GM23248 (cell line): ENCODE data around the gene ACOT11. TPM values are rescaled to one million over a fixed set of nuclear protein-coding genes. Genes with fewer than 3 reads are reported as not detected.

Experiments
- DNase-seq: peaks from one replicate; pipeline ENCODE4 v3.0.0-alpha.2; 2015
- H2AFZ ChIP-seq: fragments of 200-600 bp; sonication (generic); 2 replicates; pipeline ENCODE4 v1.6.1; 2016; ENCODE audit warnings: antibody characterized with exemption
- H3F3A ChIP-seq: fragments of 200-600 bp; sonication (generic); 2 replicates; pipeline ENCODE4 v1.6.1; 2016; ENCODE audit warnings: mild to moderate bottlenecking, antibody characterized with exemption, mixed run types; ENCODE audit not compliant: insufficient read depth
- H3K27ac ChIP-seq: fragments of 200-600 bp; sonication (generic); 2 replicates; pipeline ENCODE4 v1.5.1; 2016; ENCODE audit warnings: mild to moderate bottlenecking
- H3K27me3 ChIP-seq: fragments of 200-600 bp; sonication (generic); replicated peaks from 2 replicates; pipeline ENCODE4 v1.6.1; 2016; ENCODE audit warnings: mild to moderate bottlenecking; ENCODE audit not compliant: insufficient read depth
- H3K36me3 ChIP-seq: fragments of 200-600 bp; sonication (generic); 2 replicates; pipeline ENCODE4 v1.6.1; 2016; ENCODE audit warnings: low read depth, mild to moderate bottlenecking
- H3K4me1 ChIP-seq: fragments of 200-600 bp; sonication (generic); 2 replicates; pipeline ENCODE4 v1.6.1; 2016; ENCODE audit warnings: mild to moderate bottlenecking; ENCODE audit not compliant: insufficient read depth
- H3K4me2 ChIP-seq: fragments of 200-600 bp; sonication (generic); one replicate; pipeline ENCODE4 v1.6.1; 2016; ENCODE audit warnings: mild to moderate bottlenecking; ENCODE audit not compliant: unreplicated experiment
- H3K4me3 ChIP-seq: fragments of 200-600 bp; sonication (generic); 2 replicates; pipeline ENCODE4 v1.5.1; 2016; ENCODE audit warnings: mild to moderate bottlenecking
- H3K79me2 ChIP-seq: fragments of 200-600 bp; sonication (generic); 2 replicates; pipeline ENCODE4 v1.6.1; 2016; ENCODE audit warnings: mild to moderate bottlenecking; ENCODE audit not compliant: insufficient read depth
- H3K9ac ChIP-seq: fragments of 200-600 bp; sonication (generic); 2 replicates; pipeline ENCODE4 v1.6.1; 2016; ENCODE audit warnings: mild to moderate bottlenecking
- H3K9me2 ChIP-seq: fragments of 200-600 bp; sonication (generic); 2 replicates; pipeline ENCODE4 v1.6.1; 2016; ENCODE audit warnings: mixed run types, mild to moderate bottlenecking, moderate library complexity; ENCODE audit not compliant: insufficient read depth
- H3K9me3 ChIP-seq: fragments of 200-600 bp; sonication (generic); one replicate; pipeline ENCODE4 v1.6.1; 2017; ENCODE audit warnings: low read depth
- H4K20me1 ChIP-seq: fragments of 200-600 bp; sonication (generic); 2 replicates; pipeline ENCODE4 v1.6.0; 2016; ENCODE audit not compliant: insufficient read depth
- EZH2 ChIP-seq: fragments of 200-600 bp; sonication (generic); IDR thresholded peaks from 2 replicates; pipeline ENCODE4 v1.6.1; 2018; ENCODE audit warnings: antibody characterized with exemption, mild to moderate bottlenecking; ENCODE audit not compliant: insufficient read depth, poor library complexity, severe bottlenecking
- EZH2phosphoT487 ChIP-seq: fragments of 200-600 bp; sonication (generic); IDR thresholded peaks from 2 replicates; pipeline ENCODE4 v1.6.1; 2018; ENCODE audit warnings: antibody characterized with exemption, moderate library complexity, mild to moderate bottlenecking, low read depth; ENCODE audit not compliant: insufficient read depth
- WGBS, 2 experiments: methylation state at CpG; one replicate each; pipeline ENCODE4 v1.1.6; 2015 to 2017; ENCODE audit warnings: low lambda C conversion rate in 2 of 2, low coverage in 1 of 2; ENCODE audit errors: missing lambda C conversion rate in 2 of 2; 5-methylcytosine and 5-hydroxymethylcytosine counted together
- in situ Hi-C: fragments of 300-500 bp; cut with MboI; formaldehyde crosslinking; loops from 2 replicates; pipeline ENCODE4 v1.15.0; 2020
- polyA plus RNA-seq: library from polyadenylated mRNA; unstranded; fragments of >200 nt; fragmentation: Nextera tagmentation; extraction: Ambion mirVana; gene quantifications from 2 replicates; pipeline ENCODE4 v1.2.1, GENCODE V29; 2016
- total RNA-seq: library from RNA; depleted of rRNA; stranded (reverse); fragments of >200 nt; shearing (Covaris generic); gene quantifications from 2 replicates; pipeline ENCODE4 v1.2.3, GENCODE V29; 2014

The ACOT11 gene
- total and polyA plus RNA-seq, 2 experiments from 2014 or later, result 3.4 to 3.6 TPM

DNA sequence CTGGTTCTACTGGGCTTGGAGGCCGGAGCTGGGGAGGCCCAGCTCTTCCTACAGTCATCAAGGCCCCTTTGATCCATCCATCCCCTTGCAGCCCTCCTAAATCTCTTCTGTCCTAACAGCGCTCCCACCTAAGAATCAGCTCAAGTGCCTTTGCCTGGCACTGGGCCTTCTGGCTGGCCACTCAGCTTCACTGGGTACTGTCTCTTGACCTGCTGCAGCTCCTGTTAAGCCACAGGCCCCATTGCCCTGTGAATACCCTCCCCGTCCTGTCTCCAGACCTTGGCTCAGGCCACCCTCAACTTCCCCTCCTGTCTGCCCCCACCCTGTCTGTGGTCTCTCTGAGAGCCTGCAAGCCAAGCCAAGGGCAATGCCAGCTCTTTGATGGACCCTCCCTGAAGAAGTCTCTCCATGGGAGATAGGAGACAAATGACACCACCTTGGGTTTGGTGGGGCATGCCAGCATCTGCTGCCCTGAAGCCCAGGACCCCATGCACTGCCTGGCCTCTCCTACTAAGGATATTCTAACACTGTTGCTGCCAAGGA, 48.0 kb downstream of the ACOT11 start:
- in situ Hi-C loops, result no loop called here
- 93 to 95% methylated on average over 3 of the region's 3 CpGs for WGBS, 2 experiments
- H3K27ac ChIP-seq, result no peak overlapping the region

GRCh38 chr1:54596756-54597155, 48.7 kb downstream of the ACOT11 start:
- no peak overlapping the region for H2AFZ ChIP-seq
- H3K9me2 ChIP-seq, result no peaks in the 10 kb centered on the region
- TF ChIP-seq EZH2, result no peak
- TF ChIP-seq EZH2phosphoT487, result no peak
- WGBS, 2 experiments, result 94 to 100% methylated on average over 3 of the region's 3 CpGs
- no peaks in the 10 kb centered on the region for H4K20me1 ChIP-seq
- H3K9ac ChIP-seq, result no peak overlapping the region
- H3K4me3 ChIP-seq, result no peak overlapping the region
- H3K4me1 ChIP-seq, result no peaks in the 10 kb centered on the region
- no peaks in the 10 kb centered on the region for H3K79me2 ChIP-seq
- no peak overlapping the region for H3K4me2 ChIP-seq
- H3K27me3 ChIP-seq, result no peaks in the 10 kb centered on the region
- no peaks in the 10 kb centered on the region for H3F3A ChIP-seq
- DNase-seq, result no peak
- H3K9me3 ChIP-seq, result no peaks in the 10 kb centered on the region
- H3K36me3 ChIP-seq, result no peaks in the 10 kb centered on the region
- in situ Hi-C loops, result no loop called here
- H3K27ac ChIP-seq, result no peak overlapping the region

More for the DNA sequence above, 48.0 kb downstream of the ACOT11 start:
- no peak for DNase-seq
- Histone ChIP-seq H4K20me1 (no peaks in the 10 kb centered on the region), H2AFZ (no peak overlapping the region), H3K9me2 (no peaks in the 10 kb centered on the region), H3K4me1 (no peaks in the 10 kb centered on the region), H3K27me3 (no peaks in the 10 kb centered on the region), H3K9ac (no peak overlapping the region), H3F3A (no peaks in the 10 kb centered on the region), H3K36me3 (no peaks in the 10 kb centered on the region), H3K79me2 (no peaks in the 10 kb centered on the region), H3K4me2 (no peak overlapping the region), H3K9me3 (no peaks in the 10 kb centered on the region), H3K4me3 (no peak overlapping the region)
- TF ChIP-seq EZH2phosphoT487 (no peak), EZH2 (no peak)

DNA sequence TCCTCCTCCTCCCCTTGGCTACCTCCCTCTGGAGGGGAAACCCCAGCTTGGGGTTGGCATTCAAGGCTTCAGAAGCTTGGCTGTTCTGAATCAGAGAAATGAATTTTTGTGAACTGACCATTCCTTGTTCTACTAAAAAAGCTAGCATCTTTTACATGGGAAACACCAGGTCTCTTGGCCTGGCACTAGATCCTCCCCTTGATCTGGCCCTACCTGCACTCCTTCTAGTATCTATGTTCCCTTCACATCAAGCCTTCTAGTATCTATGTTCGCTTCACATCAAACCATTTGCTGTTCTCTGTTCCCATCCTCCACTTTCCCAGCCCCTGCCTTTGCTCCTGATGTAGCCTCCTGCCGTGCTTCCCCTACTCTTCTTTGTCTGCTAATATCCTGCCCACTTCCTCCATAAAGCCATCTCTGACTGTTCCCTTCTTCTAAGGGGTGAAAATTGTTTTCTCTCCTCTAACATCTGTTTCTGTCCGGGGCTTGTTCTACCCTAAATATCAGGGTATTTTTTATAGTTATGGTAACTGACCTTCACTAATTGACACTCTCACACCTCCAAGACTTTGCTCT, 49.5 kb downstream of the ACOT11 start:
- H2AFZ ChIP-seq, result no peak overlapping the region
- H3K79me2 ChIP-seq, result no peaks in the 10 kb centered on the region
- no peak overlapping the region for H3K27ac ChIP-seq
- no peaks in the 10 kb centered on the region for H3K36me3 ChIP-seq
- H3K4me1 ChIP-seq, result no peaks in the 10 kb centered on the region
- H4K20me1 ChIP-seq, result no peaks in the 10 kb centered on the region
- H3F3A ChIP-seq, result no peaks in the 10 kb centered on the region
- 85 to 89% methylated on average over 3 of the region's 3 CpGs for WGBS, 2 experiments
- in situ Hi-C loops, result no loop called here
- H3K4me3 ChIP-seq, result no peak overlapping the region
- H3K27me3 ChIP-seq, result no peaks in the 10 kb centered on the region
- H3K9ac ChIP-seq, result no peak overlapping the region
- H3K9me3 ChIP-seq, result no peaks in the 10 kb centered on the region
- no peaks in the 10 kb centered on the region for H3K9me2 ChIP-seq
- no peak for DNase-seq
- no peak overlapping the region for H3K4me2 ChIP-seq
- no peak for TF ChIP-seq EZH2phosphoT487
- TF ChIP-seq EZH2, result no peak

DNA sequence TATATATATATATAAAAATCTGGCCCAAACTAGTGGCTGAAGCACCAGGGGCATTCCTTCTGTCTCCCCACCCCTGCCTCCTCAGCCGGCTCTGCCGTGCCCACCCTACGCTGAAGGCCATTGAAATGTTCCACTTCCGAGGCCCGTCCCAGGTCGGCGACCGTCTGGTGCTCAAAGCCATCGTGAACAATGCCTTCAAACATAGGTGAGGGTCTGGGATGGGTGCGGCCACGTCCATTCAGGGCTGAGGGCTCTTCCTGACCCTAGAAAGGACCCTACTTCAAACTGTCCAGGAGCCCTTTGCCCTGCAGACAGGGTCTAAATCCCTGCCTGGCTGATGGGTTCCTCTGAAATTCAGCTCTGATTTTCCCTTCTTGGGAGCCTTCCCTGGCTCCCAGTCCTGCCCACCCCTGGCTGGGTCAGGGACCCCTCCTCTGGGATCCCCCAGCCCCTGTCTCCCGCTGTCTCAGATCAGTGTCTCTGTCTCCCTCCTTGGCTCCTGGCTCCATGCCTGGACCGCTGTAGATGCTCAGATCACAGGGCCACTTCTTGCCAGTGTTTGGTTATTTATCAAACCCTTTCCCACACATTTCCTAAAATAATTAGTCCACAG, 51.3 kb downstream of the ACOT11 start:
- H3K9me3 ChIP-seq, result no peaks in the 10 kb centered on the region
- H4K20me1 ChIP-seq, result no peaks in the 10 kb centered on the region
- H3F3A ChIP-seq, result no peaks in the 10 kb centered on the region
- H3K27me3 ChIP-seq, result no peaks in the 10 kb centered on the region
- DNase-seq, result no peak
- no peak overlapping the region for H3K4me3 ChIP-seq
- H3K27ac ChIP-seq, result no peak overlapping the region
- no peak overlapping the region for H3K9ac ChIP-seq
- no peak overlapping the region for H2AFZ ChIP-seq
- H3K79me2 ChIP-seq, result no peaks in the 10 kb centered on the region
- no peak overlapping the region for H3K4me2 ChIP-seq
- no peaks in the 10 kb centered on the region for H3K9me2 ChIP-seq
- in situ Hi-C loops, result no loop called here
- no peaks in the 10 kb centered on the region for H3K36me3 ChIP-seq
- WGBS, 2 experiments, result 90 to 96% methylated on average over 11 to 13 of the region's 13 CpGs
- TF ChIP-seq EZH2 (no peak), EZH2phosphoT487 (no peak)
- H3K4me1 ChIP-seq, result no peaks in the 10 kb centered on the region
